ENCODE results near the gene DOCK10. TPM values are rescaled to one million over a fixed set of nuclear protein-coding genes. Genes with fewer than 3 reads are reported as not detected.

Gene DOCK10
- polyA plus RNA-seq, 12 donors = 13.4 to 35.6 (median 18.2) TPM; not detected in 1

- no peak for DNase-seq
Observed at GRCh38 chr2:224883172-224883516, 159.1 kb downstream of the DOCK10 start.

- no peak for DNase-seq
Observed at GRCh38 chr2:224882291-224883171, 159.7 kb downstream of the DOCK10 start.

- DNase-seq = no peak
Observed at GRCh38 chr2:224881846-224882245, 160.4 kb downstream of the DOCK10 start.

GRCh38 chr2:224876522-224876921, 165.7 kb downstream of the DOCK10 start:
- DNase-seq = no peak

- DNase-seq = no peak
Observed at GRCh38 chr2:224875841-224876240, 166.4 kb downstream of the DOCK10 start.

GRCh38 chr2:224875153-224875552, 167.1 kb downstream of the DOCK10 start:
- no peak for DNase-seq

- no peak for DNase-seq
Observed at GRCh38 chr2:224871813-224872212, 170.5 kb downstream of the DOCK10 start.

- DNase-seq = no peak
Observed at GRCh38 chr2:224870341-224870740, 171.9 kb downstream of the DOCK10 start.

- DNase-seq = no peak
Observed at GRCh38 chr2:224869601-224870233, 172.6 kb downstream of the DOCK10 start.

GRCh38 chr2:224865016-224865415, 177.3 kb downstream of the DOCK10 start:
- no peak for DNase-seq

GRCh38 chr2:224861266-224861665, 181.0 kb downstream of the DOCK10 start:
- DNase-seq = no peak

- no peak for DNase-seq
Observed at GRCh38 chr2:224860786-224861185, 181.5 kb downstream of the DOCK10 start.

GRCh38 chr2:224851811-224852210, 190.5 kb downstream of the DOCK10 start:
- DNase-seq = no peak

- no peak for DNase-seq
Observed at GRCh38 chr2:224850081-224850480, 192.2 kb downstream of the DOCK10 start.

- DNase-seq = no peak
Observed at GRCh38 chr2:224849264-224849663, 193.0 kb downstream of the DOCK10 start.

GRCh38 chr2:224847961-224848850, 194.1 kb downstream of the DOCK10 start:
- DNase-seq = peak; percentile 48

GRCh38 chr2:224847381-224847780, 194.9 kb downstream of the DOCK10 start:
- DNase-seq = no peak

- DNase-seq = no peak
Observed at GRCh38 chr2:224846686-224847085, 195.6 kb downstream of the DOCK10 start.

GRCh38 chr2:224846161-224846560, 196.1 kb downstream of the DOCK10 start:
- DNase-seq = no peak

GRCh38 chr2:224843141-224843540, 199.1 kb downstream of the DOCK10 start:
- no peak for DNase-seq

- no peak for DNase-seq
Observed at GRCh38 chr2:224841910-224842309, 200.4 kb downstream of the DOCK10 start.

GRCh38 chr2:224838335-224838734, 203.9 kb downstream of the DOCK10 start:
- peak; percentile 69 for DNase-seq

Measured in muscle of arm (tissue), 12 donors.